Measurements from ENCODE around the gene DNAJB1.
"Not testable (repeated sequence)": the region's sequence is repeated elsewhere in the genome, so short reads cannot be mapped to it uniquely, and the experiment has no call there.

The DNAJB1 gene

GRCh38 chr19:14504575-14504974, 13.6 kb downstream of the DNAJB1 start:
- ATAC-seq (replicated peaks); H3K4me1 Mint-ChIP-seq; H3K36me3 Mint-ChIP-seq; DNase-seq; H3K9me3 Mint-ChIP-seq; H3K4me3 Mint-ChIP-seq: not testable (repeated sequence)
- peak overlapping the region; percentile 37 for H3K27ac Mint-ChIP-seq
- H3K27me3 Mint-ChIP-seq, result peaks cover 6 to 13% of the 10 kb centered on the region in 2 donors

- H3K27ac Mint-ChIP-seq, result no peak overlapping the region
- H3K36me3 Mint-ChIP-seq, result no peaks in the 10 kb centered on the region
- DNase-seq, result no peak
- H3K4me3 Mint-ChIP-seq, result no peak overlapping the region
- peaks cover 6 to 13% of the 10 kb centered on the region in 2 donors for H3K27me3 Mint-ChIP-seq
- H3K9me3 Mint-ChIP-seq, result no peaks in the 10 kb centered on the region
- peaks cover 6 to 7% of the 10 kb centered on the region in 2 donors for H3K4me1 Mint-ChIP-seq
- no peak for ATAC-seq (replicated peaks)
Observed at GRCh38 chr19:14503285-14503684, 14.9 kb downstream of the DNAJB1 start.

- H3K4me3 Mint-ChIP-seq, result no peak overlapping the region
- DNase-seq, result no peak
- H3K27ac Mint-ChIP-seq, result no peak overlapping the region
- no peaks in the 10 kb centered on the region for H3K36me3 Mint-ChIP-seq
- H3K9me3 Mint-ChIP-seq, result no peaks in the 10 kb centered on the region
- no peak for ATAC-seq (replicated peaks)
- peaks cover 6 to 8% of the 10 kb centered on the region in 2 donors for H3K4me1 Mint-ChIP-seq
- H3K27me3 Mint-ChIP-seq, result peaks cover 8 to 14% of the 10 kb centered on the region in 2 donors
Observed at GRCh38 chr19:14502334-14503092, 15.7 kb downstream of the DNAJB1 start.

GRCh38 chr19:14497228-14497921, 20.8 kb downstream of the DNAJB1 start:
- Mint-ChIP-seq H3K9me3 (no peaks in the 10 kb centered on the region), H3K27ac (no peak overlapping the region), H3K36me3 (peaks cover 0 to 4% of the 10 kb centered on the region in 2 donors), H3K4me3 (peak overlapping the region in 1 of 2 donors; percentile 83), H3K27me3 (peaks cover 4 to 5% of the 10 kb centered on the region in 2 donors), H3K4me1 (peaks cover 10 to 11% of the 10 kb centered on the region in 2 donors)
- ATAC-seq (replicated peaks) (no peak), DNase-seq (no peak)

- H3K36me3 Mint-ChIP-seq, result peaks cover 0 to 5% of the 10 kb centered on the region in 2 donors
- H3K4me3 Mint-ChIP-seq, result peak overlapping the region; percentile 83 to 90
- H3K27ac Mint-ChIP-seq, result peak overlapping the region; percentile 31
- H3K4me1 Mint-ChIP-seq, result peaks cover 10 to 11% of the 10 kb centered on the region in 2 donors
- no peak for ATAC-seq (replicated peaks)
- no peaks in the 10 kb centered on the region for H3K9me3 Mint-ChIP-seq
- peaks cover 4 to 5% of the 10 kb centered on the region in 2 donors for H3K27me3 Mint-ChIP-seq
- DNase-seq, result no peak
Observed at GRCh38 chr19:14496834-14497227, 21.4 kb downstream of the DNAJB1 start.

GRCh38 chr19:14496029-14496833, 22.0 kb downstream of the DNAJB1 start, which contains the start of gene GIPC1:
TSS of gene GIPC1 (minus strand) at chr19:14496127. CDS start at chr19:14482976, 13,151 bp downstream.
- no peaks in the 10 kb centered on the region for H3K9me3 Mint-ChIP-seq
- ATAC-seq (replicated peaks), result peak; percentile 92
- peaks cover 3 to 11% of the 10 kb centered on the region in 2 donors for H3K36me3 Mint-ChIP-seq
- peak within 1 kb of the TSS; percentile 88 for H3K27ac Mint-ChIP-seq
- H3K27me3 Mint-ChIP-seq, result peaks cover 4 to 5% of the 10 kb centered on the region in 2 donors
- H3K4me1 Mint-ChIP-seq, result peaks cover 10 to 11% of the 10 kb centered on the region in 2 donors
- DNase-seq, result peak; percentile 80
- H3K4me3 Mint-ChIP-seq, result peak within 1 kb of the TSS; percentile 83 to 90

GRCh38 chr19:14495672-14496028, 22.5 kb downstream of the DNAJB1 start:
- H3K4me1 Mint-ChIP-seq, result peaks cover 10 to 11% of the 10 kb centered on the region in 2 donors
- H3K27me3 Mint-ChIP-seq, result peaks cover 4 to 5% of the 10 kb centered on the region in 2 donors
- H3K36me3 Mint-ChIP-seq, result peaks cover 3 to 11% of the 10 kb centered on the region in 2 donors
- H3K27ac Mint-ChIP-seq, result no peak overlapping the region
- H3K4me3 Mint-ChIP-seq, result peak overlapping the region; percentile 83 to 90
- ATAC-seq (replicated peaks), result no peak
- no peaks in the 10 kb centered on the region for H3K9me3 Mint-ChIP-seq
- DNase-seq, result no peak

- peak overlapping the region; percentile 76 to 90 for H3K4me3 Mint-ChIP-seq
- ATAC-seq (replicated peaks), result no peak
- peaks cover 10 to 11% of the 10 kb centered on the region in 2 donors for H3K4me1 Mint-ChIP-seq
Observed at GRCh38 chr19:14494910-14495671, 23.1 kb downstream of the DNAJB1 start.

GRCh38 chr19:14494411-14494810, 23.8 kb downstream of the DNAJB1 start:
- H3K4me3 Mint-ChIP-seq, result peak overlapping the region in 1 of 2 donors; percentile 33
- H3K9me3 Mint-ChIP-seq, result no peaks in the 10 kb centered on the region
- ATAC-seq (replicated peaks) (no peak), DNase-seq (no peak)
- H3K36me3 Mint-ChIP-seq, result peaks cover 5 to 11% of the 10 kb centered on the region in 2 donors
- H3K4me1 Mint-ChIP-seq, result peaks cover 10 to 11% of the 10 kb centered on the region in 2 donors
- H3K27me3 Mint-ChIP-seq, result peaks cover 4 to 5% of the 10 kb centered on the region in 2 donors
- H3K27ac Mint-ChIP-seq, result peak overlapping the region; percentile 49

More at GRCh38 chr19:14494910-14495671, 23.1 kb downstream of the DNAJB1 start:
- H3K27ac Mint-ChIP-seq, result peak overlapping the region; percentile 49
- no peak for DNase-seq
- peaks cover 3 to 11% of the 10 kb centered on the region in 2 donors for H3K36me3 Mint-ChIP-seq
- no peaks in the 10 kb centered on the region for H3K9me3 Mint-ChIP-seq
- H3K27me3 Mint-ChIP-seq, result peaks cover 4 to 5% of the 10 kb centered on the region in 2 donors

GRCh38 chr19:14492756-14493337, 25.4 kb downstream of the DNAJB1 start:
- Mint-ChIP-seq H3K36me3 (peaks cover 5 to 14% of the 10 kb centered on the region in 2 donors), H3K27ac (no peak overlapping the region), H3K4me3 (no peak overlapping the region), H3K27me3 (peaks cover 4 to 5% of the 10 kb centered on the region in 2 donors), H3K9me3 (no peaks in the 10 kb centered on the region), H3K4me1 (peaks cover 10 to 11% of the 10 kb centered on the region in 2 donors)
- ATAC-seq (replicated peaks), result no peak
- DNase-seq, result no peak

- no peak for ATAC-seq (replicated peaks)
- no peak for DNase-seq
- Mint-ChIP-seq H3K4me3 (no peak overlapping the region), H3K36me3 (peaks cover 5 to 13% of the 10 kb centered on the region in 2 donors), H3K9me3 (no peaks in the 10 kb centered on the region), H3K27me3 (no peaks in the 10 kb centered on the region), H3K27ac (no peak overlapping the region), H3K4me1 (peaks cover 3 to 11% of the 10 kb centered on the region in 2 donors)
Observed at GRCh38 chr19:14487370-14488125, 30.6 kb downstream of the DNAJB1 start.

- Mint-ChIP-seq H3K27ac (no peak overlapping the region), H3K36me3 (peaks cover 10 to 11% of the 10 kb centered on the region in 2 donors)
- ATAC-seq (replicated peaks), result no peak
Observed at GRCh38 chr19:14482172-14482941, 35.8 kb downstream of the DNAJB1 start.

More at GRCh38 chr19:14482172-14482941, 35.8 kb downstream of the DNAJB1 start:
- Mint-ChIP-seq H3K4me3 (no peak overlapping the region), H3K4me1 (peaks cover 3 to 16% of the 10 kb centered on the region in 2 donors), H3K9me3 (no peaks in the 10 kb centered on the region), H3K27me3 (peaks cover 0 to 5% of the 10 kb centered on the region in 2 donors)
- DNase-seq, result no peak
